Body of pancreas (tissue), 4 donors: ENCODE measurements around the gene COX6A1.

Experiments used
- CTCF ChIP-seq, 7 experiments: fragments of 450-650 bp in 4 of 7; fragments of 200-600 bp in 3 of 7; sonication (generic) in 3 of 7; IDR thresholded peaks; one replicate each; pipeline ENCODE4 v1.5.1; 2016 to 2019; ENCODE audit warnings: antibody characterized with exemption in 7 of 7
- POLR2A ChIP-seq, 3 donors: fragments of 450-650 bp; IDR thresholded peaks; one replicate each; pipeline ENCODE4 v1.6.1; 2016; ENCODE audit warnings: antibody characterized with exemption in 3 of 3, mild to moderate bottlenecking in 2 of 3

GRCh38 chr12:120432772-120433525 is 5.0 kb upstream of the COX6A1 start:
- TF ChIP-seq POLR2A (IDR thresholded peaks at IDR 0.05) = no peak
- TF ChIP-seq CTCF (IDR thresholded peaks at IDR 0.05) = no peak
